Heart left ventricle (tissue), 16 donors: ENCODE data around the gene OPHN1. TPM values are rescaled to one million over a fixed set of nuclear protein-coding genes. Genes with fewer than 3 reads are reported as not detected.

ENCODE experiments used
- ATAC-seq, 4 donors: fragments of 200-7000 bp; cut with Tn5 transposase; one replicate each; pipeline ENCODE4 v1.9.1; 2020 to 2022; ENCODE audit warnings: moderate library complexity in 4 of 4, mild to moderate bottlenecking in 3 of 4, moderate number of reproducible peaks in 1 of 4
- DNase-seq, 5 donors: peaks; one replicate each; pipeline ENCODE4 v3.0.0-alpha.2; 2020
- H3K27ac ChIP-seq, 12 donors: fragments of 200-600 bp; sonication (generic) in 4 of 12; one replicate each; pipeline versions ENCODE4 v1.5.0 to v1.8.0; 2016 to 2022; ENCODE audit warnings: mild to moderate bottlenecking in 2 of 12
- H3K27me3 ChIP-seq, 9 donors: fragments of 200-600 bp; sonication (generic) in 2 of 9; one replicate each; pipeline versions ENCODE4 v1.5.1 to v1.8.0; 2016 to 2022; ENCODE audit warnings: mild to moderate bottlenecking in 3 of 9
- H3K36me3 ChIP-seq, 9 donors: fragments of 200-600 bp; sonication (generic) in 2 of 9; one replicate each; pipeline versions ENCODE4 v1.5.0 to v1.8.0; 2018 to 2022; ENCODE audit warnings: mild to moderate bottlenecking in 2 of 9
- H3K4me1 ChIP-seq, 12 donors: fragments of 200-600 bp; sonication (generic) in 4 of 12; one replicate each; pipeline versions ENCODE4 v1.5.0 to v1.8.0; 2016 to 2022; ENCODE audit warnings: mild to moderate bottlenecking in 3 of 12
- H3K4me3 ChIP-seq, 12 donors: fragments of 200-600 bp; sonication (generic) in 4 of 12; one replicate each; pipeline versions ENCODE4 v1.5.0 to v1.8.0; 2017 to 2022; ENCODE audit warnings: mild to moderate bottlenecking in 9 of 12, moderate library complexity in 4 of 12
- H3K9me3 ChIP-seq, 12 donors: fragments of 200-600 bp; sonication (generic) in 4 of 12; one replicate each; pipeline versions ENCODE4 v1.5.0 to v1.8.0; 2016 to 2022; ENCODE audit warnings: mild to moderate bottlenecking in 1 of 12
- POLR2A ChIP-seq, 2 donors: fragments of 450-650 bp; IDR thresholded peaks; one replicate each; pipeline ENCODE4 v1.6.1; 2017; ENCODE audit warnings: antibody characterized with exemption in 2 of 2, mild to moderate bottlenecking in 2 of 2, moderate library complexity in 2 of 2
- WGBS, 4 donors: extraction: QIAGEN DNeasy Blood & Tissue Kit in 2 of 4; methylation state at CpG; one replicate each; pipeline versions ENCODE4 v1.1.5 to v1.1.7; 2013 to 2018; 5-methylcytosine and 5-hydroxymethylcytosine counted together
- intact Hi-C, 10 donors: fragments of 100-400 bp; cut with DNase I; formaldehyde crosslinking; loops; one replicate each; pipeline versions ENCODE4 v1.11.1 to v1.14.2; 2022
- polyA plus RNA-seq, 2 donors: library from polyadenylated mRNA; stranded (reverse); fragments of 200-250 nt; gene quantifications; one replicate each; pipeline ENCODE4 v1.2.3, GENCODE V29; 2013
- total RNA-seq, 9 donors: library from RNA; depleted of rRNA in 2 of 9; stranded (reverse); fragments of >200 nt in 2 of 9; fragmentation: NEBNext Ultra II Directional in 3 of 9; extraction: Animal tissue kit (Norgen Biotek cat#: 25700) in 3 of 9; gene quantifications; one replicate each; pipeline versions ENCODE4 v1.1.0 to v1.2.4, GENCODE V29; 2016 to 2023
- TF ChIP-seq, protein P1 (sequence below), 12 donors: fragments of 200-600 bp; sonication (generic) in 4 of 12; IDR thresholded peaks; one replicate each; pipeline versions ENCODE4 v1.5.0 to v1.8.0; 2018 to 2022; ENCODE audit warnings: antibody characterized with exemption in 12 of 12, mild to moderate bottlenecking in 5 of 12
- donor health status: ischemic (EF 13 %, LVEDD 7.1; RV severe dilation, severe dysfunction).
- donor health status: healthy with polysubstance abuse.
- donor health status: DM: no; HTN: yes; CAD: no.
- donor health status: DM: no; HTN: no; CAD: no.
- donor health status: ischemic (EF 25% LVEDD 6.9; RV normal size, moderate dysfunction).
- donor health status: ischemic (EF 25% LVEDD 5.7; RV mildly dilated, moderate dysfunction).
- donor health status: healthy.
- donor health status: DM: yes; HTN: yes; CAD: no.
- donor health status: ischemic (EF 35%, LVEDD 5.7; RV mildly dilated, moderate dysfunction).
- donor health status: nonischemic (EF 11% LVEDD 7.7; RV severe dilation, severe dysfunction).
- donor health status: DM: yes; HTN: yes; CAD: no.
- donor health status: PGD.
- donor health status: ischemic (EF 29% LVEDD 5.4; RV normal size, mild dysfunction).
- donor health status: nonischemic (EF 23%, LVEDD 6.1; RV moderate dilation, normal function).

Gene OPHN1
- total and polyA plus RNA-seq, 11 donors = 0.95 to 9.6 (median 5.7) TPM

DNA sequence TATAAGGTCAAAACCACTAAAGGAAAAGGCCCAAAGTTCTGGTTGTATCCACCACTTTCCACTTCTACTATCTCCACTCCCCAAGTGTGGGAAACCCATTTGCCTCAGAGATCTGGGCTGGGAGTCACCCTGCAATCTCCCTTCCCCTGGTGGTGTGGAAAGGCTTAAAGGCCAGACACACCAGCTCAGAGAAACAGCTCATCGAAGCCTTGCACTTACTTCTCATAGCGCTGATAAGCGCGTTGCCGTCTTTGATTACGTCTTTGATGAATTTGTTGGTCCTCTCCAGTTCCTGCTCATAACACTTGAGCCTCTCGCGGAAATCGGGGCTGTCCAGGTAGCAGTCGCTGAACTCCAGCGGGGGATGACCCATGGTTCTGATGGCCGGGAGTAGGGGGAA lies 647 bp downstream of the OPHN1 start:
- H3K27ac ChIP-seq = peak overlapping the region; percentile 72 to 94 (median 86)

GRCh38 chrX:68431836-68432235 lies 1.5 kb downstream of the OPHN1 start:
- 38 to 86% (median 60%) methylated on average over 2 of the region's 2 CpGs for WGBS, 4 donors
- H3K4me3 ChIP-seq = peak overlapping the region in 4 of 12 donors; percentile 58 to 90 (median 72)
- ATAC-seq = no peak
- no peak for DNase-seq
- no peak overlapping the region for H3K27ac ChIP-seq
- intact Hi-C loops = loop anchor here in 1 of 10 donors (10.0 kb wide), 1 partner anchor 187 kb away; no protein-coding TSS in a partner anchor
- peaks cover 0 to 4% (median 0%) of the 10 kb centered on the region in 9 donors for H3K36me3 ChIP-seq
- no peaks in the 10 kb centered on the region for H3K9me3 ChIP-seq
- H3K4me1 ChIP-seq = peaks cover 0 to 9% (median 0%) of the 10 kb centered on the region in 12 donors
- H3K27me3 ChIP-seq = peaks cover 0 to 18% (median 0%) of the 10 kb centered on the region in 9 donors
- TF ChIP-seq, protein P1, sequence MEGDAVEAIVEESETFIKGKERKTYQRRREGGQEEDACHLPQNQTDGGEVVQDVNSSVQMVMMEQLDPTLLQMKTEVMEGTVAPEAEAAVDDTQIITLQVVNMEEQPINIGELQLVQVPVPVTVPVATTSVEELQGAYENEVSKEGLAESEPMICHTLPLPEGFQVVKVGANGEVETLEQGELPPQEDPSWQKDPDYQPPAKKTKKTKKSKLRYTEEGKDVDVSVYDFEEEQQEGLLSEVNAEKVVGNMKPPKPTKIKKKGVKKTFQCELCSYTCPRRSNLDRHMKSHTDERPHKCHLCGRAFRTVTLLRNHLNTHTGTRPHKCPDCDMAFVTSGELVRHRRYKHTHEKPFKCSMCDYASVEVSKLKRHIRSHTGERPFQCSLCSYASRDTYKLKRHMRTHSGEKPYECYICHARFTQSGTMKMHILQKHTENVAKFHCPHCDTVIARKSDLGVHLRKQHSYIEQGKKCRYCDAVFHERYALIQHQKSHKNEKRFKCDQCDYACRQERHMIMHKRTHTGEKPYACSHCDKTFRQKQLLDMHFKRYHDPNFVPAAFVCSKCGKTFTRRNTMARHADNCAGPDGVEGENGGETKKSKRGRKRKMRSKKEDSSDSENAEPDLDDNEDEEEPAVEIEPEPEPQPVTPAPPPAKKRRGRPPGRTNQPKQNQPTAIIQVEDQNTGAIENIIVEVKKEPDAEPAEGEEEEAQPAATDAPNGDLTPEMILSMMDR (IDR thresholded peaks at IDR 0.05) = no peak
- TF ChIP-seq POLR2A (IDR thresholded peaks at IDR 0.05) = no peak

More for the DNA sequence above, 647 bp downstream of the OPHN1 start:
- Histone ChIP-seq H3K36me3 (peaks cover 0 to 4% (median 0%) of the 10 kb centered on the region in 9 donors), H3K9me3 (no peaks in the 10 kb centered on the region), H3K4me1 (peaks cover 0 to 9% (median 0%) of the 10 kb centered on the region in 12 donors), H3K4me3 (peak overlapping the region; percentile 53 to 90 (median 70)), H3K27me3 (peaks cover 0 to 18% (median 0%) of the 10 kb centered on the region in 9 donors)
- ATAC-seq (peak in 3 of 4 donors; percentile 10 to 38 (median 15)), DNase-seq (no peak)
- intact Hi-C loops = loop anchor here in 1 of 10 donors (10.0 kb wide), 1 partner anchor 188 kb away; no protein-coding TSS in a partner anchor
- TF ChIP-seq, protein P1 (IDR thresholded peaks at IDR 0.05) = no peak
- TF ChIP-seq POLR2A (IDR thresholded peaks at IDR 0.05) = no peak
- WGBS, 4 donors = 5 to 39% (median 19%) methylated on average over 12 of the region's 12 CpGs

- intact Hi-C loops = no loop called here
- H3K4me3 ChIP-seq = no peak overlapping the region
- H3K9me3 ChIP-seq = no peaks in the 10 kb centered on the region
- 77 to 93% (median 84%) methylated on average over 10 of the region's 10 CpGs for WGBS, 4 donors
- TF ChIP-seq POLR2A (IDR thresholded peaks at IDR 0.05) = no peak
- TF ChIP-seq, protein P1 (IDR thresholded peaks at IDR 0.05) = no peak
- no peak for DNase-seq
- peaks cover 0 to 7% (median under 1%) of the 10 kb centered on the region in 12 donors for H3K4me1 ChIP-seq
- H3K27me3 ChIP-seq = peaks cover 0 to 17% (median 0%) of the 10 kb centered on the region in 9 donors
- peaks cover 0 to 4% (median 0%) of the 10 kb centered on the region in 9 donors for H3K36me3 ChIP-seq
- H3K27ac ChIP-seq = no peak overlapping the region
- ATAC-seq = no peak
Observed at GRCh38 chrX:68429216-68429615, 4.1 kb downstream of the OPHN1 start.

- intact Hi-C loops = no loop called here
- peaks cover 0 to 4% (median 0%) of the 10 kb centered on the region in 9 donors for H3K36me3 ChIP-seq
- WGBS, 4 donors = 58 to 83% (median 67%) methylated on average over 3 of the region's 3 CpGs
- H3K4me3 ChIP-seq = no peak overlapping the region
- H3K4me1 ChIP-seq = peaks cover 0 to 6% (median 0%) of the 10 kb centered on the region in 12 donors
- H3K27me3 ChIP-seq = peaks cover 0 to 11% (median 0%) of the 10 kb centered on the region in 9 donors
- H3K9me3 ChIP-seq = no peaks in the 10 kb centered on the region
- TF ChIP-seq POLR2A (IDR thresholded peaks at IDR 0.05) = no peak
- TF ChIP-seq, protein P1 (IDR thresholded peaks at IDR 0.05) = no peak
- ATAC-seq = no peak
- DNase-seq = no peak
- H3K27ac ChIP-seq = no peak overlapping the region
Observed at GRCh38 chrX:68428431-68428830, 4.9 kb downstream of the OPHN1 start.
